HEK293 (cell line): ENCODE data around the gene ELMO1.

Experiments used
- CTCF ChIA-PET: fragments of 350-600 bp; formaldehyde crosslinking; extraction: SDS; loops from one replicate; lab custom pipeline; 2021; ENCODE audit warnings: antibody characterized with exemption; lab: Yijun Ruan, JAX
- POLR2A ChIA-PET: fragments of 300-600 bp; formaldehyde crosslinking; extraction: SDS; loops from one replicate; lab custom pipeline; 2020; ENCODE audit warnings: antibody characterized with exemption, inconsistent platforms; lab: Yijun Ruan, JAX
- H3K27ac ChIP-seq: fragments of 200-500 bp; sonication (Bioruptor generic); 2 replicates; pipeline ENCODE4 v1.5.1; 2014; ENCODE audit warnings: low read depth, low read length, control low read depth, inconsistent platforms; ENCODE audit errors: extremely low read depth
- H3K36me3 ChIP-seq, 2 experiments: fragments of 200-500 bp in 1 of 2; sonication (Bioruptor generic) in 1 of 2; 1 replicate in 1 of 2; 2 replicates in 1 of 2; pipeline ENCODE4 v1.5.1; 2014 to 2017; ENCODE audit warnings: inconsistent platforms in 2 of 2, low read length in 2 of 2; ENCODE audit not compliant: control insufficient read depth in 2 of 2, insufficient read depth in 1 of 2
- H3K4me1 ChIP-seq: fragments of 200-500 bp; sonication (Bioruptor generic); 2 replicates; pipeline ENCODE4 v1.5.1; 2014; ENCODE audit warnings: mild to moderate bottlenecking, low read length, inconsistent platforms; ENCODE audit not compliant: control insufficient read depth, insufficient read depth
- H3K4me3 ChIP-seq: 2 replicates; pipeline ENCODE4 v1.5.1; 2011; ENCODE audit warnings: low read depth, mild to moderate bottlenecking, control low read depth, low read length, moderate library complexity
- H3K9me3 ChIP-seq: fragments of 200-500 bp; sonication (Bioruptor generic); 2 replicates; pipeline ENCODE4 v1.5.1; 2014; ENCODE audit warnings: low read depth, low read length, inconsistent platforms; ENCODE audit not compliant: control insufficient read depth, insufficient read depth
- EGR2 ChIP-seq: fragments of 450-650 bp; formaldehyde crosslinking; IDR thresholded peaks from 2 replicates; pipeline ENCODE4 v1.5.1; 2016; ENCODE audit warnings: low read depth, missing biosample characterization, missing genetic modification characterization
- GLIS1 ChIP-seq: fragments of 450-650 bp; formaldehyde crosslinking; IDR thresholded peaks from 2 replicates; pipeline ENCODE4 v1.5.1; 2016; ENCODE audit warnings: missing biosample characterization, missing genetic modification characterization
- GLIS2 ChIP-seq: fragments of 450-650 bp; formaldehyde crosslinking; IDR thresholded peaks from 2 replicates; pipeline ENCODE4 v1.5.1; 2016; ENCODE audit warnings: missing biosample characterization, missing genetic modification characterization
- IKZF3 ChIP-seq: fragments of 450-650 bp; IDR thresholded peaks from 2 replicates; pipeline ENCODE4 v1.5.0; 2018; ENCODE audit warnings: missing biosample characterization, mild to moderate bottlenecking, missing genetic modification characterization, moderate library complexity
- KLF1 ChIP-seq: fragments of 450-650 bp; formaldehyde crosslinking; IDR thresholded peaks from 2 replicates; pipeline ENCODE4 v1.5.1; 2016; ENCODE audit warnings: missing biosample characterization, missing genetic modification characterization
- KLF9 ChIP-seq: fragments of 450-650 bp; formaldehyde crosslinking; IDR thresholded peaks from 2 replicates; pipeline ENCODE4 v1.5.1; 2016; ENCODE audit warnings: missing biosample characterization, missing genetic modification characterization, low read depth
- MEIS1 ChIP-seq: sonication (generic); formaldehyde crosslinking; IDR thresholded peaks from 2 replicates; pipeline ENCODE4 v1.8.1; 2022; ENCODE audit warnings: missing genetic modification reagents, mild to moderate bottlenecking, borderline replicate concordance
- ZNF146 ChIP-seq: fragments of 450-650 bp; formaldehyde crosslinking; IDR thresholded peaks from 2 replicates; pipeline ENCODE4 v1.5.1; 2016; ENCODE audit warnings: missing biosample characterization, missing genetic modification characterization
- ZNF274 ChIP-seq, 2 experiments: fragments of 200-500 bp in 1 of 2; fragments of 450-650 bp in 1 of 2; sonication (Bioruptor generic) in 1 of 2; formaldehyde crosslinking in 1 of 2; IDR thresholded peaks; 2 replicates each; pipeline versions ENCODE4 v1.5.1 to v1.6.1; 2014 to 2016; ENCODE audit warnings: borderline replicate concordance in 1 of 2, inconsistent platforms in 1 of 2, low read length in 1 of 2, missing biosample characterization in 1 of 2, missing genetic modification characterization in 1 of 2
- ZNF473 ChIP-seq: fragments of 450-650 bp; formaldehyde crosslinking; IDR thresholded peaks from 2 replicates; pipeline ENCODE4 v1.5.1; 2017; ENCODE audit warnings: missing biosample characterization, missing genetic modification characterization
- ZNF555 ChIP-seq: fragments of 450-650 bp; formaldehyde crosslinking; conservative IDR thresholded peaks from 2 replicates; pipeline ENCODE4 v1.5.1; 2017; ENCODE audit warnings: missing biosample characterization, mild to moderate bottlenecking, missing genetic modification characterization, inconsistent platforms
- ZNF561 ChIP-seq: fragments of 450-650 bp; IDR thresholded peaks from 2 replicates; pipeline ENCODE4 v1.5.1; 2018; ENCODE audit warnings: missing biosample characterization, missing genetic modification characterization, borderline replicate concordance
- ZNF585B ChIP-seq: fragments of 450-650 bp; formaldehyde crosslinking; IDR thresholded peaks from 2 replicates; pipeline ENCODE4 v1.5.1; 2016; ENCODE audit warnings: missing biosample characterization, missing genetic modification characterization
- ZNF791 ChIP-seq: fragments of 450-650 bp; formaldehyde crosslinking; IDR thresholded peaks from 2 replicates; pipeline ENCODE4 v1.5.1; 2016; ENCODE audit warnings: missing biosample characterization, missing genetic modification characterization
- ZXDB ChIP-seq: fragments of 450-650 bp; formaldehyde crosslinking; IDR thresholded peaks from 2 replicates; pipeline ENCODE4 v1.5.1; 2016; ENCODE audit warnings: missing biosample characterization, missing genetic modification characterization
- TF ChIP-seq, protein P1 (sequence below): fragments of 450-650 bp; formaldehyde crosslinking; conservative IDR thresholded peaks from 2 replicates; pipeline ENCODE4 v1.5.1; 2016; ENCODE audit warnings: low read depth, missing biosample characterization, missing genetic modification characterization
- TF ChIP-seq, protein P2 (sequence below): fragments of 450-650 bp; formaldehyde crosslinking; conservative IDR thresholded peaks from 2 replicates; pipeline ENCODE4 v1.5.1; 2016; ENCODE audit warnings: low read depth, missing biosample characterization, missing genetic modification characterization
- TF ChIP-seq, protein P3 (sequence below): fragments of 450-650 bp; formaldehyde crosslinking; IDR thresholded peaks from 2 replicates; pipeline ENCODE4 v1.5.1; 2016; ENCODE audit warnings: missing biosample characterization, missing genetic modification characterization
- TF ChIP-seq, protein P4 (sequence below): fragments of 450-650 bp; formaldehyde crosslinking; IDR thresholded peaks from 2 replicates; pipeline ENCODE4 v1.5.1; 2016; ENCODE audit warnings: missing biosample characterization, missing genetic modification characterization
- TF ChIP-seq, protein P5 (sequence below): fragments of 450-650 bp; formaldehyde crosslinking; IDR thresholded peaks from 2 replicates; pipeline ENCODE4 v1.5.1; 2016; ENCODE audit warnings: missing biosample characterization, missing genetic modification characterization

ELMO1 gene

DNA sequence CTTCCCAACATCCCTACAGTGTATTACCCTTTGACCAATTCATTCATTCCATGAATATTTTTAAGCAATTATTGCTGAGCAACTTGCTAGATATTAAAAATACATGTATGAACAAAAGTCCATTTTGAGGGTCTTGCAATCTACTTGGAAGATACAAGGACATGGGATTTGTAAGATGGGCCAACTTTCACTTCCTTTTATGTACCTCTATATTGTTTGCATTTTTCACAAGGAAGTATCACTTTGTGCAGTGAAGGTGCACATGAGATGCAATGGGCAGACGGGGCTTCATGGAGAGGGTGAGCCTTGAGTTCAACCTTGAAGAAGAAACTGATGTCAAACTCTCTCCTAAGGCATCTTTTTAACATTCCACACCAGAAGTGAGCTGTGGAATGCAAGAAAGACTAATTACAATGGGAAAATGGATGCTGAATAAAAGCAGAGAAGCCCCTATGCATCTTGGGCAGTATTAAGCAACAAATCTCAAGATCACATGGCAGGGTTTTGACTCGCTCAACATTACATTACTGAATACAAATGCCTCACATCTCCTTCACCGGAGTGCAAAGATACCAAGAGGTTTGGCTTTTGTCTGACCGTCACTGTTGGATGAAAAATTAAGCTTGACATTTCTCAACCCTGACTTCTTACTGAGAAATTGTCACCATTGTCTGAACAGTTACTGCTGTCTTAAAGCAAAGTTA is 341.5 kb downstream of the ELMO1 start (continued):
- TF ChIP-seq, protein P1, sequence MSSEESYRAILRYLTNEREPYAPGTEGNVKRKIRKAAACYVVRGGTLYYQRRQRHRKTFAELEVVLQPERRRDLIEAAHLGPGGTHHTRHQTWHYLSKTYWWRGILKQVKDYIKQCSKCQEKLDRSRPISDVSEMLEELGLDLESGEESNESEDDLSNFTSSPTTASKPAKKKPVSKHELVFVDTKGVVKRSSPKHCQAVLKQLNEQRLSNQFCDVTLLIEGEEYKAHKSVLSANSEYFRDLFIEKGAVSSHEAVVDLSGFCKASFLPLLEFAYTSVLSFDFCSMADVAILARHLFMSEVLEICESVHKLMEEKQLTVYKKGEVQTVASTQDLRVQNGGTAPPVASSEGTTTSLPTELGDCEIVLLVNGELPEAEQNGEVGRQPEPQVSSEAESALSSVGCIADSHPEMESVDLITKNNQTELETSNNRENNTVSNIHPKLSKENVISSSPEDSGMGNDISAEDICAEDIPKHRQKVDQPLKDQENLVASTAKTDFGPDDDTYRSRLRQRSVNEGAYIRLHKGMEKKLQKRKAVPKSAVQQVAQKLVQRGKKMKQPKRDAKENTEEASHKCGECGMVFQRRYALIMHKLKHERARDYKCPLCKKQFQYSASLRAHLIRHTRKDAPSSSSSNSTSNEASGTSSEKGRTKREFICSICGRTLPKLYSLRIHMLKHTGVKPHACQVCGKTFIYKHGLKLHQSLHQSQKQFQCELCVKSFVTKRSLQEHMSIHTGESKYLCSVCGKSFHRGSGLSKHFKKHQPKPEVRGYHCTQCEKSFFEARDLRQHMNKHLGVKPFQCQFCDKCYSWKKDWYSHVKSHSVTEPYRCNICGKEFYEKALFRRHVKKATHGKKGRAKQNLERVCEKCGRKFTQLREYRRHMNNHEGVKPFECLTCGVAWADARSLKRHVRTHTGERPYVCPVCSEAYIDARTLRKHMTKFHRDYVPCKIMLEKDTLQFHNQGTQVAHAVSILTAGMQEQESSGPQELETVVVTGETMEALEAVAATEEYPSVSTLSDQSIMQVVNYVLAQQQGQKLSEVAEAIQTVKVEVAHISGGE (tag by site-specific recombination): no peak
- TF ChIP-seq, protein P2, sequence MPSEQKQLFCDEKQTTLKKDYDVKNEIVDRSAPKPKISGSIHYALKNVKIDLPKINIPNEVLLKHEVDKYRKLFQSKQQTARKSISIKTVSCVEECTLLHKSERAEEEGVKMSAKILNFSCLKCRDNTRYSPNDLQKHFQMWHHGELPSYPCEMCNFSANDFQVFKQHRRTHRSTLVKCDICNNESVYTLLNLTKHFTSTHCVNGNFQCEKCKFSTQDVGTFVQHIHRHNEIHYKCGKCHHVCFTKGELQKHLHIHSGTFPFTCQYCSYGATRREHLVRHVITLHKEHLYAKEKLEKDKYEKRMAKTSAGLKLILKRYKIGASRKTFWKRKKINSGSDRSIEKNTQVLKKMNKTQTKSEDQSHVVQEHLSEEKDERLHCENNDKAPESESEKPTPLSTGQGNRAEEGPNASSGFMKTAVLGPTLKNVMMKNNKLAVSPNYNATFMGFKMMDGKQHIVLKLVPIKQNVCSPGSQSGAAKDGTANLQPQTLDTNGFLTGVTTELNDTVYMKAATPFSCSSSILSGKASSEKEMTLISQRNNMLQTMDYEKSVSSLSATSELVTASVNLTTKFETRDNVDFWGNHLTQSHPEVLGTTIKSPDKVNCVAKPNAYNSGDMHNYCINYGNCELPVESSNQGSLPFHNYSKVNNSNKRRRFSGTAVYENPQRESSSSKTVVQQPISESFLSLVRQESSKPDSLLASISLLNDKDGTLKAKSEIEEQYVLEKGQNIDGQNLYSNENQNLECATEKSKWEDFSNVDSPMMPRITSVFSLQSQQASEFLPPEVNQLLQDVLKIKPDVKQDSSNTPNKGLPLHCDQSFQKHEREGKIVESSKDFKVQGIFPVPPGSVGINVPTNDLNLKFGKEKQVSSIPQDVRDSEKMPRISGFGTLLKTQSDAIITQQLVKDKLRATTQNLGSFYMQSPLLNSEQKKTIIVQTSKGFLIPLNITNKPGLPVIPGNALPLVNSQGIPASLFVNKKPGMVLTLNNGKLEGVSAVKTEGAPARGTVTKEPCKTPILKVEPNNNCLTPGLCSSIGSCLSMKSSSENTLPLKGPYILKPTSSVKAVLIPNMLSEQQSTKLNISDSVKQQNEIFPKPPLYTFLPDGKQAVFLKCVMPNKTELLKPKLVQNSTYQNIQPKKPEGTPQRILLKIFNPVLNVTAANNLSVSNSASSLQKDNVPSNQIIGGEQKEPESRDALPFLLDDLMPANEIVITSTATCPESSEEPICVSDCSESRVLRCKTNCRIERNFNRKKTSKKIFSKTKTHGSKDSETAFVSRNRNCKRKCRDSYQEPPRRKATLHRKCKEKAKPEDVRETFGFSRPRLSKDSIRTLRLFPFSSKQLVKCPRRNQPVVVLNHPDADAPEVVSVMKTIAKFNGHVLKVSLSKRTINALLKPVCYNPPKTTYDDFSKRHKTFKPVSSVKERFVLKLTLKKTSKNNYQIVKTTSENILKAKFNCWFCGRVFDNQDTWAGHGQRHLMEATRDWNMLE (tag by site-specific recombination): no peak
- TF ChIP-seq ZNF585B (tag by site-specific recombination) (no peak), GLIS2 (tag by site-specific recombination) (no peak)

DNA sequence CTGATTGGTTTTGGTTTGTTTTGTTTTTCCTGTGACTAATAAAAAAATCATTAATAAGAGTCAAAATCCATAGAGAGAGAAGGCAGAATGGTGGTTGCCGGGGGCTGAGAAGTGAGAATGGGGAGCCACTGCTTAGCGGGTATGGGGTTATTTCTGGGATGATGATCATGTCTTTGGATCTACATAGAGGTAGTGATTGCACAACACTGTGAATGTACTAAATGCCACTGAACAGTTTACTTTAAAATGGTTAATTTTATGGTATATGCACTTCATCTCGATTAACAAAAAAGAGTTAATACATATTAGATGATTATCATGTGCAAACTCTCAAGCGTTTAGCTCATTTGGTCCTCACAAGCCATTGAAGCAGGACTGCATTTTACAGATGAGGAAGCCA is 342.9 kb downstream of the ELMO1 start:
- TF ChIP-seq EGR2 (tag by site-specific recombination) (no peak), ZNF791 (tag by site-specific recombination) (no peak), KLF1 (tag by site-specific recombination) (no peak), ZNF473 (tag by site-specific recombination) (no peak), GLIS1 (tag by site-specific recombination) (no peak), ZNF561 (tag by site-specific recombination) (no peak), KLF9 (tag by site-specific recombination) (no peak), ZNF555 (tag by site-specific recombination) (no peak), ZNF146 (no peak), ZNF274 (IDR thresholded peaks at IDR 0.05; ENCODE audit: low read length) (no peak), ZNF274 (tag by site-specific recombination; IDR thresholded peaks at IDR 0.05; ENCODE audit: borderline replicate concordance) (no peak), MEIS1 (CRISPR knock-in tag) (no peak), ZXDB (tag by site-specific recombination) (no peak), IKZF3 (tag by site-specific recombination) (no peak)
- TF ChIP-seq, protein P3, sequence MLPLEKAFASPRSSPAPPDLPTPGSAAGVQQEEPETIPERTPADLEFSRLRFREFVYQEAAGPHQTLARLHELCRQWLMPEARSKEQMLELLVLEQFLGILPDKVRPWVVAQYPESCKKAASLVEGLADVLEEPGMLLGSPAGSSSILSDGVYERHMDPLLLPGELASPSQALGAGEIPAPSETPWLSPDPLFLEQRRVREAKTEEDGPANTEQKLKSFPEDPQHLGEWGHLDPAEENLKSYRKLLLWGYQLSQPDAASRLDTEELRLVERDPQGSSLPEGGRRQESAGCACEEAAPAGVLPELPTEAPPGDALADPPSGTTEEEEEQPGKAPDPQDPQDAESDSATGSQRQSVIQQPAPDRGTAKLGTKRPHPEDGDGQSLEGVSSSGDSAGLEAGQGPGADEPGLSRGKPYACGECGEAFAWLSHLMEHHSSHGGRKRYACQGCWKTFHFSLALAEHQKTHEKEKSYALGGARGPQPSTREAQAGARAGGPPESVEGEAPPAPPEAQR (tag by site-specific recombination): no peak
- TF ChIP-seq, protein P4, sequence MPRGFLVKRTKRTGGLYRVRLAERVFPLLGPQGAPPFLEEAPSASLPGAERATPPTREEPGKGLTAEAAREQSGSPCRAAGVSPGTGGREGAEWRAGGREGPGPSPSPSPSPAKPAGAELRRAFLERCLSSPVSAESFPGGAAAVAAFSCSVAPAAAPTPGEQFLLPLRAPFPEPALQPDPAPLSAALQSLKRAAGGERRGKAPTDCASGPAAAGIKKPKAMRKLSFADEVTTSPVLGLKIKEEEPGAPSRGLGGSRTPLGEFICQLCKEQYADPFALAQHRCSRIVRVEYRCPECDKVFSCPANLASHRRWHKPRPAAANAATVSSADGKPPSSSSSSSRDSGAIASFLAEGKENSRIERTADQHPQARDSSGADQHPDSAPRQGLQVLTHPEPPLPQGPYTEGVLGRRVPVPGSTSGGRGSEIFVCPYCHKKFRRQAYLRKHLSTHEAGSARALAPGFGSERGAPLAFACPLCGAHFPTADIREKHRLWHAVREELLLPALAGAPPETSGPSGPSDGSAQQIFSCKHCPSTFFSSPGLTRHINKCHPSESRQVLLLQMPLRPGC: no peak
- TF ChIP-seq, protein P5, sequence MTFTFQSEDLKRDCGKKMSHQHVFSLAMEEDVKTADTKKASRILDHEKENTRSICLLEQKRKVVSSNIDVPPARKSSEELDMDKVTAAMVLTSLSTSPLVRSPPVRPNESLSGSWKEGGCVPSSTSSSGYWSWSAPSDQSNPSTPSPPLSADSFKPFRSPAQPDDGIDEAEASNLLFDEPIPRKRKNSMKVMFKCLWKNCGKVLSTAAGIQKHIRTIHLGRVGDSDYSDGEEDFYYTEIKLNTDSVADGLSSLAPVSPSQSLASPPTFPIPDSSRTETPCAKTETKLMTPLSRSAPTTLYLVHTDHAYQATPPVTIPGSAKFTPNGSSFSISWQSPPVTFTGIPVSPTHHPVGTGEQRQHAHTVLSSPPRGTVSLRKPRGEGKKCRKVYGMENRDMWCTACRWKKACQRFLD: no peak
- no peaks in the 10 kb centered on the region for H3K4me1 ChIP-seq
- no peak overlapping the region for H3K4me3 ChIP-seq
- no peaks in the 10 kb centered on the region for H3K36me3 ChIP-seq
- no peaks in the 10 kb centered on the region for H3K9me3 ChIP-seq
- ChIA-PET CTCF (no interaction called here), POLR2A (no interaction called here)
- H3K27ac ChIP-seq: no peak overlapping the region
